ENCODE measurements around the gene SIVA1.

SIVA1 gene

GRCh38 chr14:104802394-104803184 lies 49.6 kb downstream of the SIVA1 start:
- ChIA-PET CTCF (interaction anchor here (1.0 kb wide), 2 partner anchors 9 to 11 kb away, joined by 4 to 5 read pairs; no protein-coding TSS in a partner anchor), POLR2A (no interaction called here)
- no peak overlapping the region for H3K4me3 ChIP-seq (ENCODE audit: control insufficient read depth in 1 of 7, extremely low read depth in 1 of 7, insufficient read depth in 4 of 7, low read depth in 2 of 7, low read length in 6 of 7)
- H3K36me3 ChIP-seq (ENCODE audit: control insufficient read depth in 4 of 4, insufficient read depth in 4 of 4, low read length in 3 of 4), result peaks cover 0 to 3% (median 0%) of the 10 kb centered on the region in 4 experiments
- WGBS (ENCODE audit: insufficient coverage), result 98% methylated on average over 19 of the region's 20 CpGs
- no peaks in the 10 kb centered on the region for H3K9me3 ChIP-seq (ENCODE audit: control extremely low read depth in 1 of 5, control insufficient read depth in 4 of 5, insufficient read depth in 2 of 5, low read depth in 1 of 5, low read length in 4 of 5)
- no peak for DNase-seq
- peaks cover 0 to 48% (median 42%) of the 10 kb centered on the region in 4 experiments for H3K4me1 ChIP-seq (ENCODE audit: control extremely low read depth in 1 of 4, control insufficient read depth in 4 of 4, insufficient read depth in 4 of 4, low read length in 3 of 4)
- no peaks in the 10 kb centered on the region for H3K27me3 ChIP-seq (replicated peaks in 2 of 5; ENCODE audit: control insufficient read depth in 4 of 5, insufficient read depth in 5 of 5, low read length in 4 of 5)
- H3K27ac ChIP-seq (ENCODE audit: insufficient read depth in 1 of 2, low read depth in 1 of 2, low read length in 2 of 2, poor library complexity in 1 of 2, severe bottlenecking in 2 of 2), result no peak overlapping the region

GRCh38 chr14:104803280-104803911 lies 50.4 kb downstream of the SIVA1 start:
- Histone ChIP-seq H3K4me1 (ENCODE audit: control extremely low read depth in 1 of 4, control insufficient read depth in 4 of 4, insufficient read depth in 4 of 4, low read length in 3 of 4) (peaks cover 0 to 40% (median 35%) of the 10 kb centered on the region in 4 experiments), H3K9me3 (ENCODE audit: control extremely low read depth in 1 of 5, control insufficient read depth in 4 of 5, insufficient read depth in 2 of 5, low read depth in 1 of 5, low read length in 4 of 5) (no peaks in the 10 kb centered on the region), H3K4me3 (ENCODE audit: control insufficient read depth in 1 of 7, extremely low read depth in 1 of 7, insufficient read depth in 4 of 7, low read depth in 2 of 7, low read length in 6 of 7) (no peak overlapping the region), H3K36me3 (ENCODE audit: control insufficient read depth in 4 of 4, insufficient read depth in 4 of 4, low read length in 3 of 4) (peaks cover 0 to 3% (median 0%) of the 10 kb centered on the region in 4 experiments), H3K27me3 (replicated peaks in 2 of 5; ENCODE audit: control insufficient read depth in 4 of 5, insufficient read depth in 5 of 5, low read length in 4 of 5) (no peaks in the 10 kb centered on the region), H3K27ac (ENCODE audit: insufficient read depth in 1 of 2, low read depth in 1 of 2, low read length in 2 of 2, poor library complexity in 1 of 2, severe bottlenecking in 2 of 2) (no peak overlapping the region)
- no peak for DNase-seq
- POLR2A ChIA-PET, result no interaction called here
- WGBS (ENCODE audit: insufficient coverage), result 97% methylated on average over 11 of the region's 19 CpGs
- CTCF ChIA-PET, result interaction anchor here (1.6 kb wide), 1 partner anchor 23 kb away, joined by 4 read pairs; no protein-coding TSS in a partner anchor

GRCh38 chr14:104803912-104804410 lies 51.0 kb downstream of the SIVA1 start:
- POLR2A ChIA-PET, result no interaction called here
- peaks cover 0 to 3% (median 0%) of the 10 kb centered on the region in 4 experiments for H3K36me3 ChIP-seq (ENCODE audit: control insufficient read depth in 4 of 4, insufficient read depth in 4 of 4, low read length in 3 of 4)
- 93% methylated on average over 13 of the region's 15 CpGs for WGBS (ENCODE audit: insufficient coverage)

GRCh38 chr14:104804481-104805325 lies 51.8 kb downstream of the SIVA1 start:
- CTCF ChIA-PET, result interaction anchor here (1.6 kb wide), 1 partner anchor 21 kb away, joined by 4 read pairs; no protein-coding TSS in a partner anchor
- POLR2A ChIA-PET, result no interaction called here
- Histone ChIP-seq H3K27ac (ENCODE audit: insufficient read depth in 1 of 2, low read depth in 1 of 2, low read length in 2 of 2, poor library complexity in 1 of 2, severe bottlenecking in 2 of 2) (peak overlapping the region in 1 of 2 experiments; percentile 19), H3K9me3 (ENCODE audit: control extremely low read depth in 1 of 5, control insufficient read depth in 4 of 5, insufficient read depth in 2 of 5, low read depth in 1 of 5, low read length in 4 of 5) (no peaks in the 10 kb centered on the region), H3K4me3 (ENCODE audit: control insufficient read depth in 1 of 7, extremely low read depth in 1 of 7, insufficient read depth in 4 of 7, low read depth in 2 of 7, low read length in 6 of 7) (no peak overlapping the region), H3K4me1 (ENCODE audit: control extremely low read depth in 1 of 4, control insufficient read depth in 4 of 4, insufficient read depth in 4 of 4, low read length in 3 of 4) (peaks cover 0 to 36% (median 30%) of the 10 kb centered on the region in 4 experiments), H3K27me3 (replicated peaks in 2 of 5; ENCODE audit: control insufficient read depth in 4 of 5, insufficient read depth in 5 of 5, low read length in 4 of 5) (no peaks in the 10 kb centered on the region), H3K36me3 (ENCODE audit: control insufficient read depth in 4 of 4, insufficient read depth in 4 of 4, low read length in 3 of 4) (peaks cover 0 to 3% (median 0%) of the 10 kb centered on the region in 4 experiments)
- no peak for DNase-seq
- WGBS (ENCODE audit: insufficient coverage), result 97% methylated on average over 10 of the region's 18 CpGs

More at GRCh38 chr14:104803912-104804410, 51.0 kb downstream of the SIVA1 start:
- CTCF ChIA-PET, result interaction anchor here (1.6 kb wide), 1 partner anchor 22 kb away, joined by 4 read pairs; no protein-coding TSS in a partner anchor
- no peaks in the 10 kb centered on the region for H3K9me3 ChIP-seq (ENCODE audit: control extremely low read depth in 1 of 5, control insufficient read depth in 4 of 5, insufficient read depth in 2 of 5, low read depth in 1 of 5, low read length in 4 of 5)
- no peak overlapping the region for H3K4me3 ChIP-seq (ENCODE audit: control insufficient read depth in 1 of 7, extremely low read depth in 1 of 7, insufficient read depth in 4 of 7, low read depth in 2 of 7, low read length in 6 of 7)
- peak overlapping the region in 1 of 2 experiments; percentile 19 for H3K27ac ChIP-seq (ENCODE audit: insufficient read depth in 1 of 2, low read depth in 1 of 2, low read length in 2 of 2, poor library complexity in 1 of 2, severe bottlenecking in 2 of 2)
- no peaks in the 10 kb centered on the region for H3K27me3 ChIP-seq (replicated peaks in 2 of 5; ENCODE audit: control insufficient read depth in 4 of 5, insufficient read depth in 5 of 5, low read length in 4 of 5)
- peaks cover 0 to 40% (median 34%) of the 10 kb centered on the region in 4 experiments for H3K4me1 ChIP-seq (ENCODE audit: control extremely low read depth in 1 of 4, control insufficient read depth in 4 of 4, insufficient read depth in 4 of 4, low read length in 3 of 4)
- DNase-seq, result peak in 1 of 3 donors; percentile 46

GRCh38 chr14:104805326-104805678 lies 52.4 kb downstream of the SIVA1 start:
- ChIA-PET POLR2A (no interaction called here), CTCF (interaction anchor here (1.6 kb wide), 1 partner anchor 21 kb away, joined by 4 read pairs; no protein-coding TSS in a partner anchor)

GRCh38 chr14:104805941-104806624 lies 53.1 kb downstream of the SIVA1 start:
- no peaks in the 10 kb centered on the region for H3K27me3 ChIP-seq (replicated peaks in 2 of 5; ENCODE audit: control insufficient read depth in 4 of 5, insufficient read depth in 5 of 5, low read length in 4 of 5)
- H3K27ac ChIP-seq (ENCODE audit: insufficient read depth in 1 of 2, low read depth in 1 of 2, low read length in 2 of 2, poor library complexity in 1 of 2, severe bottlenecking in 2 of 2), result no peak overlapping the region
- ChIA-PET POLR2A (no interaction called here), CTCF (no interaction called here)
- DNase-seq, result no peak
- no peak overlapping the region for H3K4me3 ChIP-seq (ENCODE audit: control insufficient read depth in 1 of 7, extremely low read depth in 1 of 7, insufficient read depth in 4 of 7, low read depth in 2 of 7, low read length in 6 of 7)
- peaks cover 0 to 3% (median 0%) of the 10 kb centered on the region in 4 experiments for H3K36me3 ChIP-seq (ENCODE audit: control insufficient read depth in 4 of 4, insufficient read depth in 4 of 4, low read length in 3 of 4)
- H3K4me1 ChIP-seq (ENCODE audit: control extremely low read depth in 1 of 4, control insufficient read depth in 4 of 4, insufficient read depth in 4 of 4, low read length in 3 of 4), result peaks cover 0 to 27% (median 24%) of the 10 kb centered on the region in 4 experiments
- H3K9me3 ChIP-seq (ENCODE audit: control extremely low read depth in 1 of 5, control insufficient read depth in 4 of 5, insufficient read depth in 2 of 5, low read depth in 1 of 5, low read length in 4 of 5), result no peaks in the 10 kb centered on the region
- 83% methylated on average over 11 of the region's 14 CpGs for WGBS (ENCODE audit: insufficient coverage)

More at GRCh38 chr14:104805326-104805678, 52.4 kb downstream of the SIVA1 start:
- H3K4me3 ChIP-seq (ENCODE audit: control insufficient read depth in 1 of 7, extremely low read depth in 1 of 7, insufficient read depth in 4 of 7, low read depth in 2 of 7, low read length in 6 of 7), result no peak overlapping the region
- no peaks in the 10 kb centered on the region for H3K27me3 ChIP-seq (replicated peaks in 2 of 5; ENCODE audit: control insufficient read depth in 4 of 5, insufficient read depth in 5 of 5, low read length in 4 of 5)
- H3K4me1 ChIP-seq (ENCODE audit: control extremely low read depth in 1 of 4, control insufficient read depth in 4 of 4, insufficient read depth in 4 of 4, low read length in 3 of 4), result peaks cover 0 to 31% (median 26%) of the 10 kb centered on the region in 4 experiments
- 20% methylated on average over 2 of the region's 3 CpGs for WGBS (ENCODE audit: insufficient coverage)
- no peak for DNase-seq
- peaks cover 0 to 3% (median 0%) of the 10 kb centered on the region in 4 experiments for H3K36me3 ChIP-seq (ENCODE audit: control insufficient read depth in 4 of 4, insufficient read depth in 4 of 4, low read length in 3 of 4)
- H3K9me3 ChIP-seq (ENCODE audit: control extremely low read depth in 1 of 5, control insufficient read depth in 4 of 5, insufficient read depth in 2 of 5, low read depth in 1 of 5, low read length in 4 of 5), result no peaks in the 10 kb centered on the region
- no peak overlapping the region for H3K27ac ChIP-seq (ENCODE audit: insufficient read depth in 1 of 2, low read depth in 1 of 2, low read length in 2 of 2, poor library complexity in 1 of 2, severe bottlenecking in 2 of 2)

All from common myeloid progenitor, CD34-positive (primary cell).